GM20431 (cell line): ENCODE measurements around the gene ATP5MC2.
"Not testable (repeated sequence)": the region's sequence is repeated elsewhere in the genome, so short reads cannot be mapped to it uniquely, and the experiment has no call there.

Experiments used
- in situ Hi-C: fragments of 300-500 bp; cut with MseI, MboI; formaldehyde crosslinking; loops from one replicate; pipeline ENCODE4 v1.15.0; 2020; ENCODE audit warnings: low sequenced_read_pairs; ENCODE audit not compliant: unreplicated experiment

ATP5MC2 gene

GRCh38 chr12:53659011-53659551, 16.8 kb downstream of the ATP5MC2 start:
- in situ Hi-C loops: no loop called here

DNA sequence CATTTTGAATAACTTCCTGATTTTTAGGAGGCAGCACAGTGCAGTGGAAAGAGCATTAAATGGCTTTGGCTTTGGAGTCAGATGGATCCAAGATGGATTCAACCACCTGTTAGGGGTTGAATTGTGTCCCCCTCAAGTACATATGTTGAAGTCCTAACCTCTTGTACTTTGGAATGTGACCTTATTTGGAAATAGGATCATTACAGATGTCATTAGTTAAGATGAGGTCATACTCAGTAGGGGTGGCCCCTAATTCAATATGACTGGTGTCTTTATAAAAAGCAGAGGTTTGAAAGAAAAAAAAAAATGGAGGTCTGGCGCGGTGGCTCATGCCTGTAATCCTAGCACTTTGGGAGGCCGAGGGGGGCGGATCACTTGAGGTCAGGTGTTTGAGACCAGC, 18.8 kb downstream of the ATP5MC2 start:
- in situ Hi-C loops: no loop called here

- in situ Hi-C loops: no loop called here
Observed at GRCh38 chr12:53653595-53653994, 22.3 kb downstream of the ATP5MC2 start.

- in situ Hi-C loops: no loop called here
Observed at GRCh38 chr12:53652366-53652765, 23.5 kb downstream of the ATP5MC2 start.

DNA sequence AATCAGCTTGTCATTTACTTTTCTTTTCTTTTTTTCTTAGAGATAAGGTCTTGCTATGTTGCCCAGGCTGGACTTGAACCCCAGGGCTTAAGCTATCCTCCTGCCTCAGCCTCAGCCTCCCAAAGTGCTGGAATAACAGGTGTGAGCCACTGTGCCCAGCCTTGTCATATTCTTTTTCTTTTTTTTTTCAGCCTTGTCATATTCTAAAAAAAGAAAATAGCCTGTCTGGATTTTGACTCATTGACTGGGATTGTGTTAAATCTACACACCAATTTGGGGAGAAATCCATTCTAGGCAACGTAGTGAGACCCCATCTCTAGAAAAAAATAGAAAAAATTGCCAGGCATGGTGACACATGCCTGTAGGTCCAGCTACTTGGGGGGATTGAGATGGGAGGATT, 24.1 kb downstream of the ATP5MC2 start:
- in situ Hi-C loops: no loop called here

DNA sequence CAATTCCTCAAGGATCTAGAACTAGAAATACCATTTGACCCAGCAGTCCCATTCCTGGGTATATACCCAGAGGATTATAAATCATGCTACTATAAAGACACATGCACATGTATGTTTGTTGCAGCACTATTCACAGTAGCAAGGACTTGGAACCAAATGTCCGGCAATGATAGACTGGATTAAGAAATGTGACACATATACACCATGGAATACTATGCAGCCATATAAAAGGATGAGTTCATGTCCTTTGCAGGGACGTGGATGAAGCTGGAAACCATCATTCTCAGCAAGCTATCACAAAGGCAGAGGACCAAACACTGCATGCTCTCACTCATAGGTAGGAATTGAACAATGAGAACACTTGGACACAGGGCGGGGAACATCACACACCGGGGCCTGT, 29.6 kb downstream of the ATP5MC2 start:
- in situ Hi-C loops: not testable (repeated sequence)

GRCh38 chr12:53645165-53645564, 30.7 kb downstream of the ATP5MC2 start:
- in situ Hi-C loops: no loop called here

DNA sequence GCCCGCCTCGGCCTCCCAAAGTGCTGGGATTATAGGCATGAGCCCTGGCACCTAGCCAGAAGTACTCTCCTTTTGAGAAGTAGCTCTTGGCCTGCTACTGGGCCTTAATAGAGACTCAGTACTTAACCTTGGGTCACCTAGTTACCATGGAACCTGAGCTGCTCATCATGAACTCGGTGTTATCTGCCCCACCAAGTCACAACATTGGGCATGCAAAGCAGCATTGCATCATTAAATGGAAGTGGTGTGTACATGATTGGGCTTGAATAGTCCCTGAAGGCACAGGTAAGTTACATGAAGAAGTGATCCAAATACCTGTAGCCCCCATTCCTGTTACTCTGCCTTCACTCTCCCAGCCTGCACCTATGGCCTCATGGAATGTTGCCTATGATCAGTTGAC, 31.8 kb downstream of the ATP5MC2 start:
- in situ Hi-C loops: no loop called here

- in situ Hi-C loops: no loop called here
Observed at GRCh38 chr12:53643232-53643979, 32.5 kb downstream of the ATP5MC2 start.

DNA sequence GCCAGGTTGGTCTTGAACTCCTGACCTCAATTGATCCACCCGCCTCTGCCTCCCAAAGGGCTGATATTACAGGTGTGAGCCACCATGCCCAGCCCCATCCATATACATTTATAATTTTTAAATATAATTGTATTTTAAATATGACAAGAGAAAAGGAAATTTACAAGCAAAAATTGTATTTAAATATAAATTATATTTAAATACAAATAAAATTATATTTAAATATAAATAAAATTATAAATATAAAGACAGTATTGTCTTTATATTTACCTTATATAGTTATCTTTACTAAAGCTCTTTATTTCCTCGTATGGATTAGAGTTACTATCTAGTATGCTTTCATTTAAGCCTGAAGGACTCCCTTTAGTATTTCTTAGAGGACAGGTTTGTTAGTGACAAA, 37.8 kb downstream of the ATP5MC2 start:
- in situ Hi-C loops: no loop called here

- in situ Hi-C loops: no loop called here
Observed at GRCh38 chr12:53636641-53637040, 39.2 kb downstream of the ATP5MC2 start.

- in situ Hi-C loops: not testable (repeated sequence)
Observed at GRCh38 chr12:53635708-53636107, 40.2 kb downstream of the ATP5MC2 start.

DNA sequence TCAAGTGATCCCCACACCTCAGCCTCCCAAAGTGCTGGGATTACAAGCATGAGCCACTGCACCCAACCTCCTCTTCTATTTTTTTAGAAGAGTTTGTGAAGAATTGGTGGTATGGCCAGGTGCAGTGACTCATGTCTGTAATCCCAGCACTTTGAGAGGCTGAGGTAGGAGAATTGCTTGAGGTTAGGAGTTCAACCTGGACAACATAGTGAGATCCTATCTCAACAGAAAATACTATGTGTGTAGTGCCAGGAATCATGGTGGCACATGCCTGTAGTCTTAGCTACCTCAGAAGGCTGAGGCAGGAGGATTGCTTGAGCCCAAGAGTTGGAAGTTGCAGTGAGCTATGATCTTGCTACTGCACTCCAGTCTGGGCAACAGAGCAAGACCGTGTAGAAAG, 44.2 kb downstream of the ATP5MC2 start:
- in situ Hi-C loops: no loop called here

- in situ Hi-C loops: no loop called here
Observed at GRCh38 chr12:53627919-53628318, 48.0 kb downstream of the ATP5MC2 start.

GRCh38 chr12:53626702-53627169, 49.1 kb downstream of the ATP5MC2 start:
- in situ Hi-C loops: no loop called here

GRCh38 chr12:53625946-53626701, 49.8 kb downstream of the ATP5MC2 start, which contains the start of gene ATF7:
ATF7 (minus strand) TSS chr12:53626382; CDS start chr12:53601000, 25,382 bp downstream.
- in situ Hi-C loops: no loop called here

DNA sequence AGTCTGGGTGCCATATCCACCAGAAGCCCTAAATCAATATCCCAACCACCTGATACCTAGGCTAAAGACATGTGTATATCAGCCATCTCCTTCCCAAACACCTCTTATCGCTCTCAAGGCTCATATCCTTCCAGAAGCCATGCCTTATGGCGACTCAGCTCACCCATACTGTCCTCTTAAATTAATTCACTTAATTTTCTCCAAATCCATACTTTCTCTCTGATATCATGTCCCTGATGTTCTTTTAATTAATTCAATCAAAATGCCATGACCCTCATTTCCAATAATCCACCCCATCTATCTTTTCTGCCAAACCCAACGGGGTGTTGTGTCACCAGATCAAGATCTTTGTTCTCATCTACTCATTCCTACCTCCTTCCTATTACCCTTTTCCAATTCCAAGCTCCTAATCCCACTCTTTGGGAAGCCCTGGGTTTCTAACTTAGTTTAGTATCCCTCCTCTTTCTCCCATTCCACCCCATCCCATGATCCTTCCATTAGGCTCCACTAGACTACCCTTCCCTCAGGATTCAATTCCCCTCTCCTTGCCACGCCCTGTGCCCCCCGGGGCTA, 50.4 kb downstream of the ATP5MC2 start:
- in situ Hi-C loops: no loop called here

- in situ Hi-C loops: no loop called here
Observed at GRCh38 chr12:53624956-53625355, 50.9 kb downstream of the ATP5MC2 start.

GRCh38 chr12:53624458-53624857, 51.4 kb downstream of the ATP5MC2 start:
- in situ Hi-C loops: no loop called here

- in situ Hi-C loops: no loop called here
Observed at GRCh38 chr12:53623548-53624385, 52.1 kb downstream of the ATP5MC2 start.
